LNCaP clone FGC (cell line): ENCODE measurements around the gene CYP2E1.
"Not testable (repeated sequence)": the region's sequence is repeated elsewhere in the genome, so short reads cannot be mapped to it uniquely, and the experiment has no call there.

ENCODE experiments used
- DNase-seq: peaks from one replicate; pipeline ENCODE4 v3.0.0-alpha.2; 2011; ENCODE audit warnings: low read depth
- H3K4me3 ChIP-seq: 2 replicates; pipeline ENCODE4 v1.5.1; 2011; ENCODE audit warnings: mild to moderate bottlenecking, low read depth, low read length, control low read depth
- CTCF ChIP-seq: IDR thresholded peaks from 2 replicates; pipeline ENCODE4 v1.5.1; 2012; ENCODE audit warnings: mild to moderate bottlenecking; ENCODE audit not compliant: control insufficient read depth, insufficient read depth; ENCODE audit errors: extremely low read depth

The CYP2E1 gene

DNA sequence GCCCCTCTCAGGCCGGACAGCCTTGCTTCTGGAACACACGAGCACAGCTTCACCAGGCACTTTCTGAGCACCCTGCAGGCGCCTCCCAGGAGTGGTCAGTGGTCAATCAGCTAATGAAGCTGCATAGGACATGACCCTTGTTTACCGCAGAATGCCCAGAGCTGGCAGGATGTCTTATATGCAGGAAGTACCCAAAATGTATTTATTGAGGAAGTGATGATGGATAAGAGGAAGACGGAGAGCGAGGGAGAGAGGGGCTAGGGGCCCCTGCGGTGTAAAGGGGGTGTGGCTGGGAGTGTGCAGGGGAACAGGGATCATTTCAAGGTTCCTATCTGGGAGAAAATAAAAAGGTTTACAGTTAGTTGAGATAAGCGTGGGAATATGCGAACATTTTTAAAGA lies 3.3 kb downstream of the CYP2E1 start:
- no peak overlapping the region for H3K4me3 ChIP-seq
- TF ChIP-seq CTCF, result no peak
- DNase-seq, result no peak

- H3K4me3 ChIP-seq, result no peak overlapping the region
- no peak for TF ChIP-seq CTCF
- no peak for DNase-seq
Observed at GRCh38 chr10:133532871-133533270, 5.7 kb downstream of the CYP2E1 start.

DNA sequence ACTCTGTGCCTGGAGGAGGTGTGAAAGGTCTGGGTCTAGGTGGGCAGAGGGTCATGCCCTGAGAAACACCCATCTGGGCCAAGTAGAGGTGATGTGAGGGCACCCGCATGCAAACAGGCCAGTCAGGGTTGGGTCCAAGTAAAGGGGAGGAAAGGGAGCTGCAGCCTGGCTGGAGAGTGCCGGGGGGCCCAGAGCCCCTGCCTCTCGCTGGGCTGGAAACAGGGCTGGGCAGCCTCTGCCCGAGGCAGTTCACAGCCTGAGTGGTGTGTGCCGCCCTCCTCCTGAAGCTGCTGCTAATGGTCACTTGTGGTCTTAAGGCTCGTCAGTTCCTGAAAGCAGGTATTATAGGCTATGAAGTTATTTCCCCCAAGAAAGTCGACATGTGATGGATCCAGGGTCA lies 7.3 kb downstream of the CYP2E1 start:
- DNase-seq, result no peak
- no peak overlapping the region for H3K4me3 ChIP-seq
- no peak for TF ChIP-seq CTCF

DNA sequence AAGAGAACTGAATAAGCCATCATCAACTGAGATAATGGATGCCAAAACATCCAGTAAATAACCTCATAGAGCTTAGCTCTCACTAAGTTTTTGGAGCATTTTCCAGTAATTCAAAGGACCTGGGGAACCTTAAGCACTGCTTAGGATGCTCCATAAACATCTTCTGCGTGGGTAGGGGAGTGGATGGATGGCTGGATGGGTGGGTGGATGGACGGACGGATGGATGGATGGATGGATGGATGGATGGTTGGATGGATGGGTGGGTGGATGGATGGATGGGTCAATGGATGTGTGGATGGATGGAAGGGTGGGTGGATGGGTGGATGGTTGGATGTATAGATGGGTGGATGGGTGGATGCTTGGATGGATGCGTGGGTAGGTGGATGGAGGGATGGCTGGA lies 9.0 kb downstream of the CYP2E1 start:
- H3K4me3 ChIP-seq, result no peak overlapping the region
- TF ChIP-seq CTCF, result no peak
- no peak for DNase-seq

DNA sequence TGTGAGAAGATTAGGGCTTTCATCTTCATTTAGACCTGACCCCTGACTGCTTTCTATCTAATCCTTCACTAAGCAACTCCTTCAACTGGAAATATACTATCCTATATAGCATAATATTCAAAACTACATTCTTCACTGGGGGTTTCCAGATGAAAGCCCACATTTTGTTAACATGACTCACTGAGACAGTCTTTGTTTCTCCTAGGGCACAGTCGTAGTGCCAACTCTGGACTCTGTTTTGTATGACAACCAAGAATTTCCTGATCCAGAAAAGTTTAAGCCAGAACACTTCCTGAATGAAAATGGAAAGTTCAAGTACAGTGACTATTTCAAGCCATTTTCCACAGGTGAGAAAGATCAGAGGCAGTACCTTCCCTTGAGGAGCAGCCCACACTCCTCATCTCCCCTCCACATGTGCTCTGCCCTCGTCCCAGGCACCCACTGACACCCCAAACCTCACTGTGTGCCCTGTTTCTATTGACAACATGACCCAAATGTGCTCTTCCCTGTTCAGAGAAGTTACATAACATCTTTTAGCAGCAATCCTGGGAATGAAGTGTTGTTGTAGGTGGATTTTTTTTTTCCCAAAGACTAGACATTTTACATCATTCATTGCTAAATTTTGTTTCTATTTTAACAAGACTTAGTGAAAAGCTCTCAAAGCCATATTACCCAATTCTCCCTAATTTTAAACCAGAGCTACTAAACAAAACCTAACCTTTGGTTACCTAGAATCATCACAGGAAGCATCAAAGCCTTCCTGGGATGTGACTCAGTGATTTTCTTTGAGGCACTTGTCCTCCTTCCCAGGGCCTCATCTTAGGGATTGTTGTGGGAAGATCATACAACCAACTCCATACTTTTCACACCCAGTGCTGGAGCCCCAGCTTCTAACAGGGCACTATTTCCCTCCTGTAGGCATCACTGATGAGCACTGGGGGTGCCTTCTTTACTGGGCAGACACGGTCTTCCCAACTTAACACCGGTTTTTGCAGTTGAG lies 10.7 kb downstream of the CYP2E1 start:
- TF ChIP-seq CTCF, result no peak
- no peak for DNase-seq
- H3K4me3 ChIP-seq, result no peak overlapping the region

DNA sequence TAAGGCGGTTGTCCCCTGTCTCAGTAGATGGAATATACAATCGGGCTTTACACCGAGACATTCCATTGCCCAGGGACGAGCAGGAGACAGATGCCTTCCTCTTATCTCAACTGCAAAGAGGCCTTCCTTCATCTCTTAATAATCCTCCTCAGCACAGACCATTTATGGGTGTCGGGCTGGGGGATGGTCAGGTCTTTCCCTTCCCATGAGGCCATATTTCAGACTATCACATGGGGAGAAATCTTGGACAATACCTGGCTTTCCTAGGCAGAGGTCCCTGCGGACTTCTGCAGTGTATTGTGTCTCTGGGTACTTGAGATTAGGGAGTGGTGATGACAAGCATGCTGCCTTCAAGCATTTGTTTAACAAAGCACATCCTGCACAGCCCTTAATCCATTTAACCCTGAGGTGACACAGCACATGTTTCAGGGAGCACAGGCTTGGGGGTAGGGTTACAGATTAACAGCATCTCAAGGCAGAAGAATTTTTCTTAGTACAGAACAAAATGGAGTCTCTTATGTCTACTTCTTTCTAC lies 14.3 kb downstream of the CYP2E1 start:
- not testable (repeated sequence) for H3K4me3 ChIP-seq, DNase-seq

GRCh38 chr10:133544506-133544905 lies 17.3 kb downstream of the CYP2E1 start:
- no peak for TF ChIP-seq CTCF
- DNase-seq, result no peak
- no peak overlapping the region for H3K4me3 ChIP-seq
